Embryonic facial prominence (tissue), 1 donor: ENCODE results near the gene TNFRSF13B.
"Not testable (repeated sequence)": the region's sequence is repeated elsewhere in the genome, so short reads cannot be mapped to it uniquely, and the experiment has no call there.

ENCODE experiments used
- DNase-seq: peaks from one replicate; pipeline ENCODE4 v3.0.0-alpha.2; 2016; ENCODE audit errors: extremely low spot score

TNFRSF13B gene

GRCh38 chr17:16987066-16987829 lies 15.3 kb upstream of the TNFRSF13B start:
- no peak for DNase-seq

- DNase-seq = no peak
These were observed 14.5 kb upstream of the TNFRSF13B start for GRCh38 chr17:16986391-16986790.

DNA sequence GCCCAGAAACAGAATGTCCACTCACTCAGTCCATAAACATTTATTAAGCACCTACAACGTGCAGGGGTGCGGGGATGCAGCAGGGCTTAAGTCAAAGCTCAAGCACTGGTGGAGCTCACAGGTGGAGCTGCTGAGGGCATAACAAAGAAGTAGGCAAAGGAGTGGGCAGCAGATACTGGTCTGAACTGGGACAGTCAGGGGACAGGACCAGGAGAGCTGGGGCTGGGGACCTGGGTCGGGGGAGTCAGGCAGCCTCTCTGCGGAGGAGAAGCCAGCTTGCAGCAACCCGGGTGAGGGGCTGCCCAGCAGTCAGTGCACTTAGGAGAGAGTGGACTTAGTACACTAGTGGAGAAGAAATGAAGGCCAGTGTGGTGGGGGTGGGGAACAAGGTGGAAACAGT lies 10.0 kb upstream of the TNFRSF13B start:
- DNase-seq = no peak

GRCh38 chr17:16980813-16981731 lies 9.2 kb upstream of the TNFRSF13B start:
- DNase-seq = no peak

- DNase-seq = no peak
These were observed 8.1 kb upstream of the TNFRSF13B start for GRCh38 chr17:16980061-16980460.

- DNase-seq = not testable (repeated sequence)
These were observed 7.4 kb upstream of the TNFRSF13B start for GRCh38 chr17:16979237-16979823.

- no peak for DNase-seq
These were observed 6.0 kb upstream of the TNFRSF13B start for GRCh38 chr17:16977932-16978331.

- DNase-seq = no peak
These were observed 5.0 kb upstream of the TNFRSF13B start for GRCh38 chr17:16976725-16977550.

GRCh38 chr17:16975744-16976625 lies 4.1 kb upstream of the TNFRSF13B start:
- DNase-seq = no peak

GRCh38 chr17:16975277-16975651 lies 3.3 kb upstream of the TNFRSF13B start:
- DNase-seq = no peak

DNA sequence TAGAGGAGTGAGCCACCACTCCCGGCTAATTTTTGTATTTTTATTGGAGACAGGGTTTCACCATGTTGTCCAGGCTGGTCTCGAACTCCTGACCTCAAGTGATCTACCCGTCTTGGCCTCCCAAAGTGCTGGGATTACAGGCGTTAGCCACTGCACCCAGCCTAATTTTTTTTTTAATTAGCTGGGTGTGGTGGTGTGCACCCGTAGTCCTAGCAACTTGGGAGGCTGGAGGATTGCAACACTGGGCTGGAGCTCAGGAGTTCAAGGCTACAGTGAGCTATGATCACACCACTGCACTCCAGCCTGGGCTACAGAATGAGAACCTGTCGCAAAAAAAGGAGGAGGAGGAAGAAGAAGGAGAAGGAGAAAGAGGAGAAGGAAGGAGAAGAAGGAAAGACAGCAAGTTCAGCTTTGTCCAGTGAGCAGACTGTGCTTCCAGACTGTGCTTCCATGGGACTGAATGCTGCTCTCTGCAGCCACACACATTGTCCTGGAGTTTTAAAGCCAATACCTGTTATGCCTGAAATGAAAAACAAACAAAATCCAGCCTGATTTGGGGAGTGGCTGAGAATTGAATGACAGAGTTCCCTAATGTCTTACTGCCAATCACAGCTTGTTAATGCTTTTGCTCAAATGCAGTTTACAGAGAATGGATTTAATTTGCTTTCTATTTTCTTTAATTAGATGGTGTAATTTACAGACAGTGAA lies 2.8 kb upstream of the TNFRSF13B start:
- no peak for DNase-seq

DNA sequence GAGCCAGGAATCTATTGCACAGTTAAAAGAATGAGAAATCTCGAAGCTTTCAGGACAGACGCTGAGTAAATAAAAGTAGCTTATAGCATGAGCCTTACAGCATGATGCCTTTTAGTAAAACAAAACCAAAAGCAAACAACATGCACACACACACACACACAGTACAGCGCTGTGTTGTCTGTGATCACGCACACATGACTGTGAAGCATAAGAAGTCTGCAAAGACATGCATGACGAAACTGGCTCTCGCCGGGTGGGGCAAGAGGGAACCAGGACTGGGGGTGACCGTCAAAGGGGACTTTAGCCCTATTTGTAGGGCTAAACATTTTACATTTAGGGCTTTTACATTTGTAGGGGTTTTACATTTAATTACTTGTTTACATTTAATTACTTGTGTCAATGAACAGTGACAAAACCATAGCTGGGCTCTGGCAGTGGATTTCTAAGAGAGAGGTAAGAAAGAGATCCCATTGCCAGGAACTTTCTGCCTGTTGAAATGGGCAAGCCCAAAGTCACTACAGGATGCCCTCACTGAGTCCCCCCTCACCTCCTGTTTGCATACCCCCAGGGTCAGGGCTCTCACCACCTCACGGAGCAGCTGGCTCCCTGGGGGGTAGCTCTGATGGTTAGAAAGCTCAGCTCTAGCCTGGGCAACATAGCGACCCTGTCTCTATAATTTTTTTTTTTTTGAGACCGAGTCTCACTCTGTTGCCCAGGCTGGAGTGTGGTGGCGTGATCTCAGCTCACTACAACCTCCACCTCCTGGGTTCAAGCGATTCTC lies 2.0 kb upstream of the TNFRSF13B start:
- no peak for DNase-seq

DNA sequence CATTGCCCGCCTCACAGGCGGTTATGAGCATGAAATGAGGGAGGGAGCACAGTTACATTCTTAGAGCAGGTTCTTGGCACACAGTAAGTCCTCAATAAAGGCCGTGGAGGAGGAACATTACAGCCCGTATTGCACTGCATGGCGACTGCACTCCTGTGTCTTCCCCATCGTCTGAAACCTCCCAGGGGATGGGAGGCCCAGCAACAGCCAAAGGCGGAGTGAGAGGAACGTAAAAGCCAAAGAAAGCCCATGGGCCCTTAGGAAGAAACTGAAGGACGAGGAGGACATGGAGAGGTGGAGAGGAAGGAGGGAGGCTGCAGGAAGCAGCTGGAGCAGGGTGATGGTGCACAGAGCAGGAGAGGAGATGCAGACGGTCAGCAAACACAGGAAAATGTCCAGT lies 1.1 kb upstream of the TNFRSF13B start:
- DNase-seq = not testable (repeated sequence)

DNA sequence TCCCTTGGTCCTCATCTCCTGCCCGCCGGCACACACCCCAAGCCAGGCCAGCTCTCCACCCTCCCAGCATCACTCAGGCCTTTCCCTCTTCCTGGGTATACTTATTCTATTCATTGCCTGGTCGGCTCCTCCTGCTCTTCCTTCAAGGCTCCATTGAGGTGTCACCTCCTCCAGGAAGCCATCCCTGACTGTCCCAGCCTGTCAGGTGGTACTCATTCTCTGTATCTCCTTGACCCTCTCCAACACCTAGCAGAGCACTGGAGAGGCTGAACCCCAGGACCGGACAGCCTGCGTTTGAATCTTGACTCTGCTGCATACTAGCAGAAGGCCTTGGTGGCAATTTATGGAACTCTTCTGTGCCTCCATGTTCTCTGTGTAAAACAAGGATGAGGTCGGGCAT lies 428 bp upstream of the TNFRSF13B start:
- no peak for DNase-seq

GRCh38 chr17:16969931-16970906 lies 1.7 kb downstream of the TNFRSF13B start:
- DNase-seq = no peak

DNA sequence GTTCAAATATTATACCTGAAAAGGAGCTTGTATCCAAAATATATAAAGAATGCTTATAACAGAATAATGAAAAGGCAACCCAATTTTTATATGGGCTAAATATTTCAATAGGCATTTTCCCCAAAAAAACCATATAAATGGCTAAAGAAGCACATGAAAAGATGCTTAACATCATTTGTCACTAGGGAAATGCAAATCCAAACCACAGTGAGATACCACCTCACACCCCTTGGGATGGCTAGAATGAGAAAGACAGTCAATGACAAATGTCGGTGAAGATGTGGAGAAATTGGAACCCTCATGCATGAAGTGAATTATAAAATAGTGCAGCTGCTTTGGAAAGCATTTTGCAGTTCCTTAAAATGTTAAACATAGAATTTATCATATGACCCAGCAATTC lies 3.1 kb downstream of the TNFRSF13B start:
- DNase-seq = no peak

DNA sequence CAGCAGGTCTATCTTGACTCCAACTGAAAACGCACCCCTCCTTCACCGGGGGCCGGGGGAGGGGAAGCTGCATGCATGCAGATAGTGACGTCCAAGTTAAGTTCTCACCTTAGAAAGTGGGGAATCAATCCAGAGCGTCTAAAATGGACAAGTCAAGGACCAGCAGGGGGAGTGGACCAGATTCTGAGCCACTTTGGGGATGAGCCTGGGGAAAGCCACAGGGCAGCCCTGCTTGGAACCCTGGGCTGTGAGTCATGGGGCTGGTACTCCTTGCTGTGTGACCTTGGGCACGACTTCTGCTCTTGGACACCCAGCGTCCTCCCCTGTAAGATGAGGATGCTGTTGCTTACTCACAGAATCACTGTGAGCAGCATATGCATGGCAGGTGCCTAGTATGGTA lies 9.1 kb downstream of the TNFRSF13B start:
- DNase-seq = no peak

- no peak for DNase-seq
These were observed 10.1 kb downstream of the TNFRSF13B start for GRCh38 chr17:16961792-16962191.
